Neural cell (in vitro differentiated cells): ENCODE data around the gene SP8.

Experiments used
- CTCF ChIP-seq: fragments of 450-650 bp; IDR thresholded peaks from 2 replicates; pipeline ENCODE4 v1.5.1; 2014; ENCODE audit warnings: antibody characterized with exemption, mild to moderate bottlenecking, moderate library complexity; ENCODE audit not compliant: poor library complexity, severe bottlenecking
- EP300 ChIP-seq: fragments of 450-650 bp; conservative IDR thresholded peaks from 2 replicates; pipeline ENCODE4 v1.6.1; 2014; ENCODE audit warnings: antibody characterized with exemption, mild to moderate bottlenecking, moderate library complexity; ENCODE audit not compliant: poor library complexity, severe bottlenecking

GRCh38 chr7:20788420-20788990 lies 1.8 kb upstream of the SP8 start:
- TF ChIP-seq CTCF (no peak), EP300 (no peak)
